Activated CD4-positive, alpha-beta T cell treated with anti-CD3 and anti-CD28 coated beads for 36 hours (primary cell): ENCODE results near the gene IGSF21. TPM values are rescaled to one million over a fixed set of nuclear protein-coding genes. Genes with fewer than 3 reads are reported as not detected.
"Not testable (repeated sequence)": the region's sequence is repeated elsewhere in the genome, so short reads cannot be mapped to it uniquely, and the experiment has no call there.

ENCODE experiments used
- ATAC-seq: fragments of 200-7000 bp; cut with Tn5 transposase; one replicate; pipeline ENCODE4 v1.10.0; 2021; ENCODE audit warnings: mild to moderate bottlenecking, moderate library complexity
- CTCF ChIA-PET: fragments of 350-600 bp; sonication (Branson Sonifier 250); formaldehyde crosslinking; loops from one replicate; lab custom pipeline; 2021; ENCODE audit warnings: antibody characterized with exemption; lab: Charles Lee
- POLR2A ChIA-PET: fragments of 350-600 bp; sonication (Branson Sonifier 250); formaldehyde crosslinking; loops from one replicate; lab custom pipeline; 2021; ENCODE audit warnings: antibody characterized with exemption, inconsistent platforms; lab: Charles Lee
- DNase-seq: peaks from one replicate; pipeline ENCODE4 v3.0.0-alpha.2; 2020
- H3K27ac Mint-ChIP-seq: one replicate; pipeline ENCODE4 v1.8.0; 2021; ENCODE audit warnings: mixed read lengths
- H3K27me3 Mint-ChIP-seq: one replicate; pipeline ENCODE4 v1.8.0; 2021; ENCODE audit warnings: mixed read lengths
- H3K36me3 Mint-ChIP-seq: one replicate; pipeline ENCODE4 v1.8.0; 2021; ENCODE audit warnings: low read depth, mixed read lengths
- H3K4me1 Mint-ChIP-seq: one replicate; pipeline ENCODE4 v1.8.0; 2021; ENCODE audit warnings: mixed read lengths
- H3K4me3 Mint-ChIP-seq: one replicate; pipeline ENCODE4 v1.8.0; 2021; ENCODE audit warnings: mild to moderate bottlenecking, moderate library complexity, mixed read lengths
- H3K9me3 Mint-ChIP-seq: one replicate; pipeline ENCODE4 v1.8.0; 2021; ENCODE audit warnings: low read depth, mixed read lengths
- intact Hi-C, 2 experiments: fragments of 100-400 bp; cut with DNase I in 1 of 2; cut with micrococcal nuclease in 1 of 2; formaldehyde crosslinking; loops; one replicate each; pipeline versions ENCODE4 v1.14.2 to v1.15.1; 2022 to 2024; cut with DNase I, micrococcal nuclease
- total RNA-seq, 2 experiments: library from RNA; stranded (reverse); gene quantifications; one replicate each; pipeline ENCODE4 v1.2.3, GENCODE V29; 2021

The IGSF21 gene
- total RNA-seq, 2 experiments from 2014 or later, result not detected

GRCh38 chr1:18362150-18362549, 254.6 kb downstream of the IGSF21 start:
- Mint-ChIP-seq H3K27me3 (peaks cover 18% of the 10 kb centered on the region), H3K27ac (no peak overlapping the region), H3K36me3 (no peaks in the 10 kb centered on the region), H3K4me3 (no peak overlapping the region), H3K4me1 (no peaks in the 10 kb centered on the region), H3K9me3 (no peaks in the 10 kb centered on the region)
- ChIA-PET CTCF (no interaction called here), POLR2A (no interaction called here)
- no peak for DNase-seq
- ATAC-seq, result no peak
- intact Hi-C loops, result no loop called here

- DNase-seq (no peak), ATAC-seq (no peak)
- no peaks in the 10 kb centered on the region for H3K9me3 Mint-ChIP-seq
- peaks cover 12% of the 10 kb centered on the region for H3K27me3 Mint-ChIP-seq
- no peak overlapping the region for H3K27ac Mint-ChIP-seq
- H3K4me3 Mint-ChIP-seq, result no peak overlapping the region
- CTCF ChIA-PET, result no interaction called here
- POLR2A ChIA-PET, result no interaction called here
- no peaks in the 10 kb centered on the region for H3K4me1 Mint-ChIP-seq
- H3K36me3 Mint-ChIP-seq, result no peaks in the 10 kb centered on the region
- intact Hi-C loops, result no loop called here
Observed at GRCh38 chr1:18363436-18363835, 255.8 kb downstream of the IGSF21 start.

- ChIA-PET POLR2A (no interaction called here), CTCF (no interaction called here)
- H3K9me3 Mint-ChIP-seq, result no peaks in the 10 kb centered on the region
- intact Hi-C loops, result no loop called here
- ATAC-seq (no peak), DNase-seq (no peak)
- H3K36me3 Mint-ChIP-seq, result no peaks in the 10 kb centered on the region
- no peak overlapping the region for H3K27ac Mint-ChIP-seq
- H3K27me3 Mint-ChIP-seq, result peaks cover 10% of the 10 kb centered on the region
- no peaks in the 10 kb centered on the region for H3K4me1 Mint-ChIP-seq
- H3K4me3 Mint-ChIP-seq, result no peak overlapping the region
Observed at GRCh38 chr1:18365099-18365705, 257.6 kb downstream of the IGSF21 start.

GRCh38 chr1:18372505-18372904, 264.9 kb downstream of the IGSF21 start:
- H3K36me3 Mint-ChIP-seq, H3K9me3 Mint-ChIP-seq, intact Hi-C loops, DNase-seq, CTCF ChIA-PET, H3K4me1 Mint-ChIP-seq, H3K27ac Mint-ChIP-seq, H3K4me3 Mint-ChIP-seq, ATAC-seq, POLR2A ChIA-PET: not testable (repeated sequence)
- peaks cover 20% of the 10 kb centered on the region for H3K27me3 Mint-ChIP-seq

GRCh38 chr1:18373151-18373550, 265.6 kb downstream of the IGSF21 start:
- Mint-ChIP-seq H3K36me3 (no peaks in the 10 kb centered on the region), H3K27ac (no peak overlapping the region), H3K9me3 (no peaks in the 10 kb centered on the region), H3K4me1 (no peaks in the 10 kb centered on the region), H3K4me3 (no peak overlapping the region), H3K27me3 (peaks cover 20% of the 10 kb centered on the region)
- ChIA-PET POLR2A (no interaction called here), CTCF (no interaction called here)
- intact Hi-C loops, result no loop called here
- ATAC-seq, result no peak
- no peak for DNase-seq

- DNase-seq (peak; percentile 43), ATAC-seq (no peak)
- Mint-ChIP-seq H3K27me3 (peaks cover 20% of the 10 kb centered on the region), H3K36me3 (no peaks in the 10 kb centered on the region), H3K9me3 (peaks cover 2% of the 10 kb centered on the region), H3K4me1 (no peaks in the 10 kb centered on the region), H3K27ac (no peak overlapping the region), H3K4me3 (no peak overlapping the region)
- CTCF ChIA-PET, result no interaction called here
- intact Hi-C loops, result no loop called here
- POLR2A ChIA-PET, result no interaction called here
Observed at GRCh38 chr1:18373882-18374493, 266.4 kb downstream of the IGSF21 start.

GRCh38 chr1:18376661-18377060, 269.1 kb downstream of the IGSF21 start:
- Mint-ChIP-seq H3K9me3 (peaks cover 6% of the 10 kb centered on the region), H3K4me1 (no peaks in the 10 kb centered on the region), H3K27ac (no peak overlapping the region), H3K4me3 (no peak overlapping the region), H3K36me3 (no peaks in the 10 kb centered on the region), H3K27me3 (peaks cover 25% of the 10 kb centered on the region)
- ChIA-PET CTCF (no interaction called here), POLR2A (no interaction called here)
- no peak for ATAC-seq
- intact Hi-C loops, result no loop called here
- no peak for DNase-seq

- no peaks in the 10 kb centered on the region for H3K4me1 Mint-ChIP-seq
- H3K36me3 Mint-ChIP-seq, result no peaks in the 10 kb centered on the region
- peaks cover 21% of the 10 kb centered on the region for H3K27me3 Mint-ChIP-seq
- CTCF ChIA-PET, result no interaction called here
- no peak for ATAC-seq
- POLR2A ChIA-PET, result no interaction called here
- H3K4me3 Mint-ChIP-seq, result no peak overlapping the region
- no peak for DNase-seq
- H3K9me3 Mint-ChIP-seq, result peaks cover 6% of the 10 kb centered on the region
- intact Hi-C loops, result no loop called here
- H3K27ac Mint-ChIP-seq, result no peak overlapping the region
Observed at GRCh38 chr1:18380288-18380687, 272.7 kb downstream of the IGSF21 start.

- intact Hi-C loops, result no loop called here
- H3K4me1 Mint-ChIP-seq, result no peaks in the 10 kb centered on the region
- no peak overlapping the region for H3K4me3 Mint-ChIP-seq
- CTCF ChIA-PET, result no interaction called here
- no peak for DNase-seq
- no peaks in the 10 kb centered on the region for H3K36me3 Mint-ChIP-seq
- no peak for ATAC-seq
- peaks cover 25% of the 10 kb centered on the region for H3K27me3 Mint-ChIP-seq
- H3K27ac Mint-ChIP-seq, result no peak overlapping the region
- POLR2A ChIA-PET, result no interaction called here
- peaks cover 3% of the 10 kb centered on the region for H3K9me3 Mint-ChIP-seq
Observed at GRCh38 chr1:18384059-18384458, 276.5 kb downstream of the IGSF21 start.

- Mint-ChIP-seq H3K4me1 (no peaks in the 10 kb centered on the region), H3K27ac (no peak overlapping the region), H3K36me3 (no peaks in the 10 kb centered on the region), H3K4me3 (no peak overlapping the region), H3K9me3 (peaks cover 3% of the 10 kb centered on the region), H3K27me3 (peaks cover 25% of the 10 kb centered on the region)
- CTCF ChIA-PET, result no interaction called here
- intact Hi-C loops, result no loop called here
- ATAC-seq, result no peak
- POLR2A ChIA-PET, result no interaction called here
- no peak for DNase-seq
Observed at GRCh38 chr1:18384471-18384870, 276.9 kb downstream of the IGSF21 start.

- no peak overlapping the region for H3K27ac Mint-ChIP-seq
- no peaks in the 10 kb centered on the region for H3K9me3 Mint-ChIP-seq
- ATAC-seq (peak; percentile 23), DNase-seq (peak; percentile 9)
- H3K36me3 Mint-ChIP-seq, result no peaks in the 10 kb centered on the region
- peaks cover 25% of the 10 kb centered on the region for H3K27me3 Mint-ChIP-seq
- CTCF ChIA-PET, result interaction anchor here (0.7 kb wide), 1 partner anchor 12 kb away, joined by 3 read pairs; no protein-coding TSS in a partner anchor
- POLR2A ChIA-PET, result no interaction called here
- intact Hi-C loops, result no loop called here
- H3K4me3 Mint-ChIP-seq, result no peak overlapping the region
- H3K4me1 Mint-ChIP-seq, result no peaks in the 10 kb centered on the region
Observed at GRCh38 chr1:18385239-18385790, 277.7 kb downstream of the IGSF21 start.

GRCh38 chr1:18386591-18386990, 279.0 kb downstream of the IGSF21 start:
- ChIA-PET POLR2A (no interaction called here), CTCF (no interaction called here)
- Mint-ChIP-seq H3K27me3 (peaks cover 20% of the 10 kb centered on the region), H3K4me1 (no peaks in the 10 kb centered on the region), H3K27ac (no peak overlapping the region), H3K36me3 (no peaks in the 10 kb centered on the region), H3K4me3 (no peak overlapping the region), H3K9me3 (no peaks in the 10 kb centered on the region)
- intact Hi-C loops, result no loop called here
- DNase-seq (no peak), ATAC-seq (no peak)
